GM18505 (cell line): ENCODE measurements around the gene KPTN.

ENCODE experiments used
- ATAC-seq: cut with Tn5 transposase; IDR thresholded peaks from one replicate; pipeline ENCODE4 v1.9.1; 2021; ENCODE audit not compliant: unreplicated experiment
- POLR2A ChIP-seq: IDR thresholded peaks from 4 replicates; pipeline ENCODE4 v1.6.1; 2011; ENCODE audit warnings: borderline replicate concordance; ENCODE audit not compliant: insufficient read depth, insufficient read length; ENCODE audit errors: extremely low read depth

The KPTN gene

DNA sequence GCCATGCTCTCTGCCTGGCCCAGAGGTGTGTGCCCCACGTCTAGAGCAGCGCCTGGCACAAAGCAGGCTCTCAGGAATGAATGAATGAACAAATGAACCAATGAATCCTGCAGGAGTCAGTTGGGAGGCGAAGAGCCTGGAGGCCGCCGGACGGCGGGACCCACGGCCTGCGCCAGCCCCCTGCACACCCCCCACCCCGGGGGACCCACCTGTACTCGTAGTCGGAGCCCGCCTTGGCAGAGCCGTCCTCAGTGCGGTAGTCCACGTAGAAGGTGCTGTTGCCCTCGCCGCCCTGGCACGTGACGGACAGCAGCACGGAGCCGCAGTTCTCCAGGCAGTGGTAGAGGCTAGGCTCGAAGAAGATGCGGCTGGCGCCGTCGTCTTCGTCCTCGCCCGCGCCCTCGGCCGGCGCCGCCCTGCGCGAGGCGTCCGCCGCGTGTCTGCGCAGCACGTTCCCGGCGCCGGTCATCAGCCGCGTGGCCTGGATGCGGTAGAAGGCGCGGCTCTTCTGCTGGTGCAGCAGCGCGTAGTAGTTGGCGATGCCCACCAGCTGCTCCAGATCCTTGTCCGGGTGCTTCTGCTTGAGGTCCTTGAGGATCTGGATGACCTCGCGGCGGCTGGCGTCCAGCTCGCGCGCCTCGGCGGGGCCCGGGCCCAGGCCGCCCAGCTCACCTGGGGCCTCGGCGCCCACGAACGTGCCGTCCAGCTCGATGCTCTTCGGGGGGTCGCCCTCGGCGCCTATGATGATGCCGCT, 27.1 kb downstream of the KPTN start:
- ATAC-seq: no peak
- no peak for TF ChIP-seq POLR2A

DNA sequence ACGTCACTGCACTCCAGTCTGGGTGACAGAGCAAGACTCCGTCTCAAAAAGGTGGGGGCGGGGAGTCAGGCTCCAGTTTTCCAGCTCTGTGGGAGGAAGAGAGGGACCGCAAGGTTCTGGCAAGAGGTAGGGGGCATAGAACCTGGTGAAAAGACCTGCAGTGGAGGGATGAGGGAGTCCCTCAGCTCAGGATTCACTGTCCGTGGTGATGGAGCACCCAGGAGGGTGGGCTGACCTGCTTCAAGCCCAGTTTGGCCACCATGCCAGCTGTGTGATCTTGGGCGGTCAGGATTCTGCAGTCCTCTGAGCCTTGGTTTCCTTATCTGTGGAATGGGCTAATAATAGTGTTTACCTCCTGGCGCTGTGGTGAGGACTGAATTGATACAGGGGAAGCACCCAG, 33.5 kb downstream of the KPTN start:
- TF ChIP-seq POLR2A: no peak

DNA sequence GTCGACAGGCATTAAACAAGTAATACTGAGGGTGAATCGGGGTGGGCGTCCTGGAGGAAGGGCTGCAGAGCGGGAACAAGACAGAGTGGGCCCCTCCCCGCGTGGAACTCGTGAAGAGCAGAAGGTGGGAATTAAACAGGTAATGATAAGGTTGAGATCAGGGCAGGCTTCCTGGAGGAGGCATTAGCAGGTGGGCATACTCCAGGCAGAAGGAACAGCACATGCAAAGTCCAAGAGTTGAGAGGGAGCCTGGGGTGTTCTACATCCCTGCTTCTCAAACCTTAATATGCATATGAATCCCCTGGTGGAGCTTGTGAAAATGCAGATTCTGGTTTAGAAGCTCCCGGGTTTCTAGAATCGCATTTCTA, 35.7 kb downstream of the KPTN start:
- TF ChIP-seq POLR2A: no peak
- ATAC-seq: no peak

More for the DNA sequence above, 33.5 kb downstream of the KPTN start:
- ATAC-seq: no peak

DNA sequence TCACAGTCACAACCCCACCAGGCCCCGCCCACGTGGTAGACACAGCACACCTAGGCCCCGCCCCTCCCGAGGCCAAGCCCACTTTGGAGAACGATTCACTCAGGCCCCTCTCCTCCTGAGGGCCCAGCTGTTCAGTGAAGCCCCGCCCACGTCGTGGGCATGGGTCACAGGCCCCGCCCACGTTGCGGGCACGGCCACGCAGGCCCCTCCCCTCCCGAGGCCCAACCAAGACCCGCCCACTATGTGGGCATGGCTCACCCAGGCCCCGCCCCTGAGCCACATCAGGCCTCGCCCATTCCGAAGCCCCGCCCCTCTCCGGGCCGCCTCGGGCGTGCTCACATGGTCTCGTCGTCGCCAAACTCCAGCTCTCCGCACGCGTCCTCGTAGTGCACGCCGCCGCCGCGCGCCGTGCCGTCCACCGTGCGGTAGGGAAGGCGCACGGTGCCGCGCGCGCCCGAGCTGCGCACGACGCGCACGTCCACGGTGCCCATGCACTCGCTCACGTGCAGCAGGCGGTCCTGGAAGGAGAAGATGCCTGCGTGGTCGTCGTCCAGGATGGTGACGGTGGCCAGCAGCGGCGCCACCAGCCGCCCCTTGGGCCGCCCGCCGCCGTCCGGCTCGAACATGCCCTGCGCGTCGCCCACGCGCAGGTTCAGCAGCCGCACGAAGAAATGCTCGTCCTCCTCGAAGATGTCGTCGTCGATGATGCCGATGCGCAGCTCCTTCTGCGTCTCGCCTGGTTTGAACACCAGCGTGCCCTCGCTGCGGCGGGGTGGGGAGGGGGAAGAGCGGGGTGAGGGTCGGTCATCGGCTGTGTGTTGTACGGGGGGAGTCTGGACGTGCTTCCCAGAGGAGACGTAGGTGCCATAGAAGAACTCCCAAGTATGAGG, 36.3 kb downstream of the KPTN start:
- no peak for ATAC-seq
- no peak for TF ChIP-seq POLR2A

DNA sequence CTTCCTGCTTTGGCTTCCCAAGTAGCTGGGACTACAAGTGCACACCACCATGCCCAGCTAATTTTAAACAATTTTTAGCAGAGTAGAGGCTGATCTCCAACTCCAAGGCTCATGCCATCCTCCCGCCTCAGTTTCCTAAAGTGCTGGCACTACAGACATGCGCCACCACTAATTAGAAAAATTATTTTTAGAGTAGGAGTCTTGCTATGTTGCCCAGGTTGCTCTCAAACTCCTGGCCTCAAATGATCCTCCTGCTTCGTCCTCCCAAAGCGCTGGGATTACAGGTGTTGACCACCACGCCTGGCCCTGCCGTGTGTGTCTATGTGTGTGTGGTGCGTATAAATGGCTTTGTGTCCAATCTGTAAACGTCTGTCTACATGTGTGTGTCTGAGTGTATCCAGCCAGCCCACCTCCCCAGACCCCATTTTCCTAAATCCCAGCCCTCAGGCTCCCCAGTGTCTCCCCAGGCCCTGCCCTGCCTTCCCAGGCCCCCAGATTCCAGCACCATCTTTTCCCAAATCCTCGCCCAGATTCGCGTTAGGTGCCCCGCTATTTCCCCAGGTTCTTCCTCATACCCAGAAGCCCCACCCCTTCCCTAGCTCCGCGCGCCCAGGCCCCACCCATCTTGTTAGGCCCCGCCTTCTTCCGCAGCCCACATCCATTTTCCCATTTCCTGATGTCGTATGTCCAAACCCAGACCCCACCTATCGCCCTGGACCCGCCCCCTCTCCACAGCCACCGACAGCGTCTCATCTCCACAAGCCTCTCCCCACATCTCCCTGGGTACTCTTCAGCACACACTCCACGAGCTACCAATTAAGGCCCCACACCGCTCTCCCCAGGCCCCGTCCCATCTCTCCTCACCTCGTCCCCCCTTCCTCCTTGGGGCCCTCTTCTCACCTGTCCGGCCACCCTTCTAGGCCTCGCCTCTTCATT, 37.2 kb downstream of the KPTN start:
- ATAC-seq: no peak
- TF ChIP-seq POLR2A: no peak

DNA sequence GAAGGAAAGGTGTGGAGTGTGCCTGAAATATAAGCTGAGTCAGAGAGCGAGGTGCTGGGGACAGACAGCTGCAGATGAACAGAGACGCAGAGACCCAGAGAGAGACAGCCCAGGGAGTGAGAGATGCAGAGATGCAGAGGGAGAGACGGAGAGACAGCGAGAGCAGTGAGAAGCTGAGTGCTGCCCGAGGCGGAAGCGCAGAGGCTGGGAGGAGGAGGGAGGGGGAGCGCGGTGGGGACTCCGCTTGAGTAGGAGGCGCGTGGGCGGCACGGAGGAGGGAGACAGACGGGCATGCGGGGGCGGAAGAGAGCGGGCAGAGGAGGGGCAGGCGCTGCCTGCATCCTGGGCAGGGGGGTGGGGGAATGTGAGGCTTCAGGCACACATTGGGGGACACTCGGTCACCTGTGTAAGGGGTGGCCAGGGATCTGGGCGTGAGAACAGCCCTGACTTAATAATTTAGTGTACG, 38.0 kb downstream of the KPTN start:
- TF ChIP-seq POLR2A: no peak
- no peak for ATAC-seq

DNA sequence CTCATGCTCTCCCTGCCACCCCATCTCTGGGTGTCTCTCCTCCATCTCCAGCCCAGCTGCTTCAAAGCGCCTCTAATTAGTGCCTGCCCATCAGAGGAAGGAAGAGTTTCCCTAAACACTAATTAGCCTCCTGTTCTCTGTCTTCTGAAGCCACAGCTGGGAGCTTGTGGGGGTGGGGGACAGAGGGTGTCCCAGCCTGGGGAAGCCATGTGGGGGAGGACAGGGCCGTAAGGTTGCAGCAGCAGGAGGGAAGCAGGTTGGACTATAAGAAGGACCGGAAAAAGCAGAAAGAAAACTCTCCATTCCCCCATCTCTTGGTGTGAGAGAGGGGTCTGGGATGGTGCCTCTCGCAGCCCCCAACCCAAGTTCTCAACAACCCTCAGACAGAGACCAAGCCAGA, 38.5 kb downstream of the KPTN start:
- TF ChIP-seq POLR2A: no peak
- ATAC-seq: no peak

DNA sequence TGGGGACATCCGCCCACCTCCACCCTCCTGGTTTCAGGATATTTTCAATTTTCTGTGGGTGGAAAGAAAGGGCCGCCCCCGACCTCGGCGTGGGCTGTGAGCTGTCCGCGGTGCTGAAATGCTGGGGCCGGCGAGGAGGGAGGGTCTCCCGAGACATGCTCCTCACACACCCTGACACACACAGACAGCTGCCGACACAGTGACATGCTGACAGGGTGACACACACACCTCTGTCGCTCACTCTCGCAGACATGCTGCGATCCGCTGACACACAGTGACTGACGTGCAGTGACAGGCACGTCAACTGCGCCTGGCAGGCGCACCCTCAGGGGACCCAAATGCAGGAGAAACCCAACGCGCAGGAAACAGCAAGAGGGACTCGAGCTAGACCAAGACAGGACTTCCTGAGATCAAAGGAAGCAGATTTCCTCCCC, 39.6 kb downstream of the KPTN start:
- ATAC-seq: no peak
- no peak for TF ChIP-seq POLR2A

DNA sequence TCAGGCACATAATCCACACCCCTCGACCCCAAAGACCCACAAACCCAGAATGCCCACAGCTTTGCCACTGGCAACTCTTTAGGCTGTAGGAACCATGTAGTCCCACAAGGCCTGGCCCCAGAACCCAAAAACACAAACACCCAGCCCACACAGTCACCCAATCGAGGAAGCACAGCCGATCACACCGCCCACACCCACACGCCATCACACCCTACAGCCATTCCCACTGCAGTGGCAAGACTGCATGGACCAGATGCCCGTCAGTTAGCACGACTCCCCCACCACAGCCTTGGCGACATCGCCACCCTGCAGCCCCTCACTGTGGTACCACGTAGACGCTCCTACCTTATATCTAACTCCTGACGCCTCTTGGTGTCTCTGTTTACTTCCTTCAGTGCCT, 40.7 kb downstream of the KPTN start:
- ATAC-seq: no peak
- no peak for TF ChIP-seq POLR2A

DNA sequence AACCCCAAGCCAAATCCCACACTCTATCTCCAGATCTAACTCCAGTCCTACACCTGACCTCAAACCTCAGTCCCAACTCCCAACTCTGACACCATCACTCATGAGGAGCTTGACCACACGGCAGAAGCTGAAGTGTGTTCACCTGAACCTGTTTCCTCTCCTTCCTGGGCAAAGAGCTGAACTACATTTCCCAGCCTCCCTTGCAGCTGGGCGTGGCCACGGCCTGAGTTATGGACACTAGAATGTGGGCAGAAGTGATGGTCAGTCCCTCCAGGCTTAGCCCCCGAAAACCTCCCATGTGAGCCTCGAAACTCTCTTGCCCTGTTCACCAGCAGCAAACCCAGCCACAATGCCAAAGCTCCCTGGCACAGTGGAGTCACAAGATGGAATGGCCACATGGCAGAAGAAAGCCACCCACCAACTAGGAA, 45.2 kb downstream of the KPTN start:
- no peak for ATAC-seq
- no peak for TF ChIP-seq POLR2A

DNA sequence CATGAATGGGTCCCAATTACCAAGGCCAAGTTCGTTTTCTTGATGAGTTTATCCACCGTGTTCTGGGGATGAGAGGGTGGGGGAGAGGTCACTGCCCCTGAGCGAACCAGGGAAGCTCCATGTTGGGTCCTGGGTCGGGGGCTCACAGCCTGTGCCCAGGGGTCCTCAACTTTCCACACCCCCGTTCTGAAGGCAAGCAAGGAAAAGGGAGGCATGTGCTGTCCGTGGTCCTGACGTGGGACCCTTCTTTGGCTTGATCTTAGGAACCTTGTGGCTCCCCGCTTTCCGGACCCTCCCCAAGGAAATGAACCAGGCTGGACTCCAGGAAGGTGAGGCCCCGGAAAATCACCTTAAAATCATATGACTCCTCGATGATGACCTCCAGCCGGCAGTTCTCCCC, 46.5 kb downstream of the KPTN start:
- no peak for ATAC-seq
- TF ChIP-seq POLR2A: no peak

DNA sequence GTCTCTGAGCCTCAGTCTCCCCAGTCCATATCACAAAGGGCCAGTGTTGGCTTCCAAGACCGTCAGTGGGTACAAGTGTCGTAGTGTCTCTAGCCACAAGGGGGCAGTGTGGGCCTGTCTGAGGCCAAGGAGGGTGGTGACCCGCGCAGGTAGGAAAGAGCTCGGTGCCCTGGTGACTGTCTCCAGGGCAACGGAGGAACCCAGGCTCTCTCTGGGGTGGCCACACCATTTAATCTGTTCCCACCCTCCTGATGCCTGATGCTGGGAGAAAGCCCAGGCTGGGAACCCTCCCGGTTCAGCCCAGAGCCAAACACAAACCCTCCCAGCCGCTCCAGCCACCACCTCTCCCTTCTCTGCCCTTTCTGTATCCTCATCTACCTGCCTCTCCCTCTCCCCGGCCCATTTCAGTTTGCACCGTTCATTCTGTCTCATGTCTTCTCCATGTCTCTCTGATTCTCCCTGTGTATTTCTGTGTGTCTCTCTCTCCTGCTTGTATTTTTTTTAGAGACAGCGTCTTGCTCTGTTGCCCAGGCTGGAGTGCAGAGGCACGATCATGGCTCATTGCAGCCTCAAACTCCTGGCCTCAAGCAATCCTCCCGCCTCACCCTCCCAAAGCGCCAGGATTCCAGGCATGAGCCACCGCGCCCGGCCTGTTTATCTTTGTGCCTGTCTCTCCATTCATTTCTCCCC, 47.2 kb downstream of the KPTN start:
- TF ChIP-seq POLR2A: no peak
- ATAC-seq: no peak
